GM19463 (cell line): Measurements from ENCODE around the gene ZNF205.

Source experiments
- ATAC-seq: cut with Tn5 transposase; IDR thresholded peaks from one replicate; pipeline ENCODE4 v1.9.1; 2021; ENCODE audit warnings: mild to moderate bottlenecking, moderate library complexity; ENCODE audit not compliant: unreplicated experiment

ZNF205 gene

GRCh38 chr16:3101018-3101840 is 11.2 kb upstream of the ZNF205 start:
- ATAC-seq, result no peak

GRCh38 chr16:3101841-3102470 is 10.4 kb upstream of the ZNF205 start:
- no peak for ATAC-seq

- ATAC-seq, result peak; percentile 89
Observed at GRCh38 chr16:3106205-3106928, 6.0 kb upstream of the ZNF205 start.

GRCh38 chr16:3112881-3113574 is 642 bp downstream of the ZNF205 start:
- no peak for ATAC-seq

GRCh38 chr16:3113765-3114479 is 1.5 kb downstream of the ZNF205 start:
- no peak for ATAC-seq

GRCh38 chr16:3115003-3115402 is 2.6 kb downstream of the ZNF205 start:
- ATAC-seq, result no peak

- no peak for ATAC-seq
Observed at GRCh38 chr16:3115561-3115960, 3.2 kb downstream of the ZNF205 start.

GRCh38 chr16:3118204-3118790 is 5.9 kb downstream of the ZNF205 start:
- ATAC-seq, result no peak

GRCh38 chr16:3118846-3119245 is 6.5 kb downstream of the ZNF205 start:
- ATAC-seq, result no peak

GRCh38 chr16:3119286-3119685 is 6.9 kb downstream of the ZNF205 start:
- no peak for ATAC-seq

GRCh38 chr16:3119701-3120408 is 7.5 kb downstream of the ZNF205 start:
- ATAC-seq, result no peak

- ATAC-seq, result no peak
Observed at GRCh38 chr16:3120435-3120834, 8.0 kb downstream of the ZNF205 start.

- ATAC-seq, result no peak
Observed at GRCh38 chr16:3121851-3122467, 9.6 kb downstream of the ZNF205 start.

GRCh38 chr16:3122926-3123570 is 10.7 kb downstream of the ZNF205 start:
- no peak for ATAC-seq

GRCh38 chr16:3123986-3124886 is 11.8 kb downstream of the ZNF205 start:
- ATAC-seq, result peak; percentile 91

GRCh38 chr16:3127745-3128144 is 15.4 kb downstream of the ZNF205 start:
- ATAC-seq, result no peak
